ENCODE results near the gene EFNA5.
"Not testable (repeated sequence)": the region's sequence is repeated elsewhere in the genome, so short reads cannot be mapped to it uniquely, and the experiment has no call there.

EFNA5 gene

GRCh38 chr5:107457138-107457537 is 213.6 kb downstream of the EFNA5 start:
- DNase-seq (ENCODE audit: low read depth) = no peak

GRCh38 chr5:107456281-107456715 is 214.4 kb downstream of the EFNA5 start:
- no peak for DNase-seq (ENCODE audit: low read depth)

- no peak for DNase-seq (ENCODE audit: low read depth)
Observed at GRCh38 chr5:107455111-107455544, 215.6 kb downstream of the EFNA5 start.

GRCh38 chr5:107451827-107452226 is 218.9 kb downstream of the EFNA5 start:
- DNase-seq (ENCODE audit: low read depth) = not testable (repeated sequence)

GRCh38 chr5:107451028-107451427 is 219.7 kb downstream of the EFNA5 start:
- no peak for DNase-seq (ENCODE audit: low read depth)

GRCh38 chr5:107450531-107450930 is 220.2 kb downstream of the EFNA5 start:
- DNase-seq (ENCODE audit: low read depth) = no peak

- no peak for DNase-seq (ENCODE audit: low read depth)
Observed at GRCh38 chr5:107449369-107449768, 221.4 kb downstream of the EFNA5 start.

- no peak for DNase-seq (ENCODE audit: low read depth)
Observed at GRCh38 chr5:107447587-107447986, 223.2 kb downstream of the EFNA5 start.

- no peak for DNase-seq (ENCODE audit: low read depth)
Observed at GRCh38 chr5:107446972-107447371, 223.8 kb downstream of the EFNA5 start.

- DNase-seq (ENCODE audit: low read depth) = no peak
Observed at GRCh38 chr5:107444300-107444699, 226.4 kb downstream of the EFNA5 start.

- DNase-seq (ENCODE audit: low read depth) = no peak
Observed at GRCh38 chr5:107443897-107444296, 226.8 kb downstream of the EFNA5 start.

GRCh38 chr5:107442452-107442851 is 228.3 kb downstream of the EFNA5 start:
- no peak for DNase-seq (ENCODE audit: low read depth)

- no peak for DNase-seq (ENCODE audit: low read depth)
Observed at GRCh38 chr5:107439832-107440231, 230.9 kb downstream of the EFNA5 start.

GRCh38 chr5:107437986-107438510 is 232.7 kb downstream of the EFNA5 start:
- DNase-seq (ENCODE audit: low read depth) = no peak

- no peak for DNase-seq (ENCODE audit: low read depth)
Observed at GRCh38 chr5:107437154-107437553, 233.6 kb downstream of the EFNA5 start.

- DNase-seq (ENCODE audit: low read depth) = no peak
Observed at GRCh38 chr5:107436201-107436600, 234.5 kb downstream of the EFNA5 start.

- no peak for DNase-seq (ENCODE audit: low read depth)
Observed at GRCh38 chr5:107435061-107435460, 235.7 kb downstream of the EFNA5 start.

- not testable (repeated sequence) for DNase-seq (ENCODE audit: low read depth)
Observed at GRCh38 chr5:107433646-107434045, 237.1 kb downstream of the EFNA5 start.

GRCh38 chr5:107431998-107432397 is 238.7 kb downstream of the EFNA5 start:
- DNase-seq (ENCODE audit: low read depth) = no peak

- no peak for DNase-seq (ENCODE audit: low read depth)
Observed at GRCh38 chr5:107431536-107431935, 239.2 kb downstream of the EFNA5 start.

- no peak for DNase-seq (ENCODE audit: low read depth)
Observed at GRCh38 chr5:107430071-107430625, 240.6 kb downstream of the EFNA5 start.

- DNase-seq (ENCODE audit: low read depth) = no peak
Observed at GRCh38 chr5:107428303-107428813, 242.4 kb downstream of the EFNA5 start.

- DNase-seq (ENCODE audit: low read depth) = no peak
Observed at GRCh38 chr5:107426872-107427271, 243.9 kb downstream of the EFNA5 start.

GRCh38 chr5:107426209-107426608 is 244.5 kb downstream of the EFNA5 start:
- DNase-seq (ENCODE audit: low read depth) = no peak
